Mucosa of rectum (tissue), 2 donors: Measurements from ENCODE around the gene MAP2K2.

Experiments
- H3K27ac ChIP-seq, 2 donors: one replicate each; pipeline ENCODE4 v1.7.0; 2013; ENCODE audit warnings: inconsistent platforms in 2 of 2, low read depth in 2 of 2, low read length in 2 of 2
- H3K27me3 ChIP-seq, 2 donors: one replicate each; pipeline ENCODE4 v1.7.0; 2013; ENCODE audit warnings: low read length in 2 of 2; ENCODE audit not compliant: control insufficient read depth in 2 of 2, insufficient read depth in 2 of 2
- H3K36me3 ChIP-seq, 2 donors: one replicate each; pipeline ENCODE4 v1.7.0; 2013; ENCODE audit warnings: low read length in 2 of 2; ENCODE audit not compliant: control insufficient read depth in 2 of 2, insufficient read depth in 2 of 2
- H3K4me1 ChIP-seq, 2 donors: one replicate each; pipeline ENCODE4 v1.7.0; 2013; ENCODE audit warnings: low read length in 2 of 2, mild to moderate bottlenecking in 1 of 2; ENCODE audit not compliant: control insufficient read depth in 2 of 2, insufficient read depth in 2 of 2
- H3K4me3 ChIP-seq, 2 donors: one replicate each; pipeline ENCODE4 v1.7.0; 2013; ENCODE audit warnings: low read length in 2 of 2
- H3K9ac ChIP-seq, 2 donors: one replicate each; pipeline ENCODE4 v1.7.0; 2013; ENCODE audit warnings: low read length in 2 of 2, low read depth in 1 of 2, mild to moderate bottlenecking in 1 of 2
- H3K9me3 ChIP-seq, 2 donors: one replicate each; pipeline ENCODE4 v1.7.0; 2013; ENCODE audit warnings: low read length in 2 of 2; ENCODE audit not compliant: control insufficient read depth in 2 of 2
- donor health status: healthy.
- donor health status: Normal muscosa, but diverticular disease.

The MAP2K2 gene

GRCh38 chr19:4100647-4101495, 23.1 kb downstream of the MAP2K2 start:
- H3K36me3 ChIP-seq, result peaks cover 35 to 44% of the 10 kb centered on the region in 2 donors
- no peaks in the 10 kb centered on the region for H3K9me3 ChIP-seq
- no peak overlapping the region for H3K27ac ChIP-seq
- H3K9ac ChIP-seq, result no peak overlapping the region
- H3K27me3 ChIP-seq, result no peaks in the 10 kb centered on the region
- no peak overlapping the region for H3K4me3 ChIP-seq
- peaks cover 5 to 9% of the 10 kb centered on the region in 2 donors for H3K4me1 ChIP-seq

GRCh38 chr19:4099041-4099764, 24.7 kb downstream of the MAP2K2 start:
- H3K4me1 ChIP-seq, result peaks cover 20 to 23% of the 10 kb centered on the region in 2 donors
- no peaks in the 10 kb centered on the region for H3K27me3 ChIP-seq
- H3K9ac ChIP-seq, result no peak overlapping the region
- H3K36me3 ChIP-seq, result peaks cover 36 to 38% of the 10 kb centered on the region in 2 donors
- no peak overlapping the region for H3K27ac ChIP-seq
- no peaks in the 10 kb centered on the region for H3K9me3 ChIP-seq
- no peak overlapping the region for H3K4me3 ChIP-seq

- Histone ChIP-seq H3K27ac (no peak overlapping the region), H3K4me3 (no peak overlapping the region), H3K36me3 (peaks cover 36 to 41% of the 10 kb centered on the region in 2 donors), H3K27me3 (no peaks in the 10 kb centered on the region), H3K9ac (no peak overlapping the region), H3K4me1 (peaks cover 22 to 23% of the 10 kb centered on the region in 2 donors), H3K9me3 (no peaks in the 10 kb centered on the region)
These were observed 25.4 kb downstream of the MAP2K2 start for GRCh38 chr19:4098493-4098892.

GRCh38 chr19:4097501-4097900, 26.4 kb downstream of the MAP2K2 start:
- Histone ChIP-seq H3K4me3 (no peak overlapping the region), H3K9me3 (no peaks in the 10 kb centered on the region), H3K4me1 (peaks cover 22 to 23% of the 10 kb centered on the region in 2 donors), H3K9ac (no peak overlapping the region), H3K27ac (peak overlapping the region in 1 of 2 donors; percentile 9), H3K27me3 (no peaks in the 10 kb centered on the region), H3K36me3 (peaks cover 30 to 36% of the 10 kb centered on the region in 2 donors)

- H3K4me1 ChIP-seq, result peaks cover 22 to 23% of the 10 kb centered on the region in 2 donors
- no peaks in the 10 kb centered on the region for H3K27me3 ChIP-seq
- peak overlapping the region; percentile 94 to 95 for H3K27ac ChIP-seq
- peaks cover 24 to 25% of the 10 kb centered on the region in 2 donors for H3K36me3 ChIP-seq
- H3K9ac ChIP-seq, result peak overlapping the region; percentile 60 to 72
- no peak overlapping the region for H3K4me3 ChIP-seq
- no peaks in the 10 kb centered on the region for H3K9me3 ChIP-seq
These were observed 27.7 kb downstream of the MAP2K2 start for GRCh38 chr19:4096049-4096892.

- H3K27ac ChIP-seq, result peak overlapping the region; percentile 94 to 95
These were observed 28.5 kb downstream of the MAP2K2 start for GRCh38 chr19:4095488-4095844.

GRCh38 chr19:4094761-4095487, 29.0 kb downstream of the MAP2K2 start:
- no peaks in the 10 kb centered on the region for H3K9me3 ChIP-seq
- H3K4me1 ChIP-seq, result peaks cover 22 to 23% of the 10 kb centered on the region in 2 donors

More at GRCh38 chr19:4095488-4095844, 28.5 kb downstream of the MAP2K2 start:
- Histone ChIP-seq H3K27me3 (no peaks in the 10 kb centered on the region), H3K9me3 (no peaks in the 10 kb centered on the region), H3K9ac (peak overlapping the region in 1 of 2 donors; percentile 34), H3K36me3 (peaks cover 22 to 31% of the 10 kb centered on the region in 2 donors), H3K4me3 (peak overlapping the region in 1 of 2 donors; percentile 19), H3K4me1 (peaks cover 22 to 23% of the 10 kb centered on the region in 2 donors)

GRCh38 chr19:4094291-4094690, 29.6 kb downstream of the MAP2K2 start:
- Histone ChIP-seq H3K9ac (peak overlapping the region in 1 of 2 donors; percentile 66), H3K36me3 (peaks cover 23 to 34% of the 10 kb centered on the region in 2 donors), H3K27me3 (no peaks in the 10 kb centered on the region), H3K9me3 (no peaks in the 10 kb centered on the region), H3K27ac (peak overlapping the region in 1 of 2 donors; percentile 94), H3K4me1 (peaks cover 22 to 23% of the 10 kb centered on the region in 2 donors), H3K4me3 (no peak overlapping the region)

More at GRCh38 chr19:4094761-4095487, 29.0 kb downstream of the MAP2K2 start:
- H3K9ac ChIP-seq, result peak overlapping the region; percentile 63 to 66
- no peaks in the 10 kb centered on the region for H3K27me3 ChIP-seq
- H3K36me3 ChIP-seq, result peaks cover 22 to 35% of the 10 kb centered on the region in 2 donors
- peak overlapping the region in 1 of 2 donors; percentile 19 for H3K4me3 ChIP-seq
- H3K27ac ChIP-seq, result peak overlapping the region; percentile 94 to 95

GRCh38 chr19:4093643-4094175, 30.2 kb downstream of the MAP2K2 start:
- peaks cover 17 to 29% of the 10 kb centered on the region in 2 donors for H3K36me3 ChIP-seq
- H3K4me1 ChIP-seq, result peaks cover 22 to 23% of the 10 kb centered on the region in 2 donors
- no peak overlapping the region for H3K27ac ChIP-seq

More at GRCh38 chr19:4093643-4094175, 30.2 kb downstream of the MAP2K2 start:
- no peaks in the 10 kb centered on the region for H3K9me3 ChIP-seq
- no peaks in the 10 kb centered on the region for H3K27me3 ChIP-seq
- H3K4me3 ChIP-seq, result no peak overlapping the region
- H3K9ac ChIP-seq, result no peak overlapping the region
